Glomerular visceral epithelial cell (primary cell): ENCODE data around the gene PARP8.

Experiments
- DNase-seq: peaks from one replicate; pipeline ENCODE4 v3.0.0-alpha.2; 2016; ENCODE audit errors: extremely low spot score

The PARP8 gene

DNA sequence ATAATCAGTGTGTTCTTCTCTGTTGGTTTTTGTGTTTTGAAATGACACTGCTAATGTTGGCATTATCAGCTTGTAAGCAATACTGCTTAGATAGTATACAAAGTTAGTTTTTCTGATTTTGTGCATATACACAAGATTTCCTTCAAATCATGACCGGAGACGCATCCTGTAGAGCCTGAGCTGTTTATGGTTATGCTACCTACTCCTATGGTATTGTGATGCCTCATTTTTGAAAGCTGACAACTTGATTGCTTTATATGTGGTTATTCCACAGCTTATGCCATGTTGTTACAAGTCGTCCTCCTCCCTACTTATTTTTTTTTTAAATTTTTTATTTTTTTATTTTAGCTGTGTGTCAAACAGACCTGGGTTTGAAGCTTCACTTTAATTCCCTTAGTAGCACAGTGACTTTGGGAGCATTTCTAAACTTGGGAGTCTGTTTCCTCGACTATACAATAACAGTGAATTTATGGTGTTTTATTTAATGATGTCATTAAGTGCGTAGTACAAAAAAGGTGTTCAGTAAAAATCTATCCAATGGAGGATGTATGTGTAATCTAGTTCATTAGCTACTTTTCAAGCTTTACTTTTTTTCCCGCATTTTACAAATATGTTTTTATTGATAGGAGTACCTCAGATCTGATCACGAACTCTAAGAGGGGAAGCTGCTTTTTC, 59.5 kb downstream of the PARP8 start:
- DNase-seq, result no peak

GRCh38 chr5:50726475-50727148, 60.2 kb downstream of the PARP8 start:
- DNase-seq, result no peak

GRCh38 chr5:50727149-50727496, 60.7 kb downstream of the PARP8 start:
- peak; percentile 66 for DNase-seq

GRCh38 chr5:50727845-50728244, 61.4 kb downstream of the PARP8 start:
- no peak for DNase-seq

- no peak for DNase-seq
These were observed 63.9 kb downstream of the PARP8 start for GRCh38 chr5:50730336-50730735.

DNA sequence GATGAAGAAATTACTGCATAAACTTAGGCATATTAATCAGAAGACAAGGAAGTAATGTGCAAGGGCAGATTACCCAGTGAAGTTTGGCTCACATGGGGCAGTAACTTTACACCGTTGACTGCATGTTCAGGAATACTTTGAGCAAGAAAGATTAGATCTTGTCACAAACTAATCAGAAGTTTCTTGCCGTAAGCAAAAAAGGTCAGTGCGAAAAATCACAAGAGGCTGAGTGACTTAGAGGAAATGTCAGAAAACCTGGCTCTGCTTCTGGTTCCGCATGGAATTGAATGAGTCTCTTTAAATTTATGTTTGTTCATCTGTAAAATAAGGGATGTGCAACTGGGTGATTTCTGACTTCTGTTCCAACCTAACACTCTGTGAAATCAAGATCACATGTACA, 64.4 kb downstream of the PARP8 start:
- DNase-seq, result no peak

DNA sequence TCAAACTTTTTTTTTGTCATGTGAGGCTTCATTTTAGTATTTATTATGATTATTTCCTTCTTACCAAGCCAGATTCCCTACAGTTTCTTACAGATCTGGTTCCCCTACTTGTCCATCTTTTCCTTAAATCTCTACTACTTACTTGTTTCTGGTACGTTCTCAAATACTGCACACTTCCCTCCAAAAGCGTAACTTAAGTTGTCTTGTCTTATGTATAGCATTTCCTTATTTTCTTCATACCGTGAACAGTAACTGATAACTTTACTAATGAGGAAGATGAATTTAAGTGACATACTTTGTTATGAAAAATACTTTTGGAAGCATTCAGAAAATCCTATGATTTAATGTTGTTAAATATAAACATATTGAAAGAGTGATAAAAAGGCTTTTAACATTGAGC, 67.3 kb downstream of the PARP8 start:
- no peak for DNase-seq

DNA sequence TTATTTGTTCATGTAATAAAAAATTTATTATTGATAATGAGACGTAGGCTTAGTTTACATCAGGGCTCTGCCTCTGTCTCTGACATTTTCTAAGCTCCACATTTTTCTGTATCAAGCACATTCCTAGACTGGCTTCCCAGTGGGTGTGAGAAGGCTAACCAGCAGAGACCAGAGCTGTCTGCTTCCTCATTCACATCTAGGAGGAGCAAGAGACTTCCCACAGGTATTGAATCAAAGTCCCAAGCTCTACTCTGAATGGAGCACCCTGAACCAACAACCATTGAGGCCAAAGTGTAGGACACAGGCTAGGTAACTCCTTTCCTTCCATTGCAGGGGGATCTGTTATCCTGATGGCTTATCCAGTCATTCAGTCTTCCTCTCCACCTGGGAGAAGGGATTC, 72.4 kb downstream of the PARP8 start:
- DNase-seq, result no peak

DNA sequence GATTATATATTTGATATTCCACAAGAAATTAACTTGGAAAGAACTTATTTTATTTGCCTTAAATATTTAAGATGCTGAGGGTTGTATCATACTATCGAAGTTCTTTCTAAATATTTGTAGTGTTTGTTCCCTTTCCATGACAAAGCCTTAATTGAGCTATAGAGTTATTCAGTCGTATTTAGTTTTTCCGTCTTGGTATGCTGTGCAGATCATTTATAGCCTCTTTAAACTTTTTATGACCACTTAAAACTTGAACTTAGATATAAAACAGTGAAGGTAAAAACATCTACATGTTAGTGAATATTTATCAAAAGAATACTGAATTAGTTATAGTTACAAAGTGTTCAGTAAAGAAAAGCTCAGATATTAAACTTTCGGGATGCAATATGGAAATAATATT, 74.4 kb downstream of the PARP8 start:
- DNase-seq, result no peak

DNA sequence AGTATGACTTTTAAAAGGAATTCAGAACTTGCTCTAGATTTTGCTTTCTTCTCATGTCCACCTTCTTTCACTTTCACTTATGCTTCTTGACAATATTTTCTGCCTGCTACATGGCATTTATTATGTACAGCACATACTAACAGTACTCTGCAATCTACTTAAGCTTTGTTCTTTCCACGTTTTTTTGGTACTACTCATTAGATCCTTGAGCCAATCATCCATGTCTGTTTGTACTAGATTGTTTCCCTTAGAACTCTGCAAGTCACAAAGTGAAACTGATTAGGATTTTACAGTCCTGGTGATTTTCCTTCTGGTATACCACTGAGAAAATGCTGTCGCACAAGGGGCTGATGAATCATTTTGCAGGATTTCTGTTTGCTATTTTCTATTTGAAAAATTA, 78.3 kb downstream of the PARP8 start:
- DNase-seq, result peak; percentile 62

GRCh38 chr5:50745221-50745910, 78.9 kb downstream of the PARP8 start:
- no peak for DNase-seq

- no peak for DNase-seq
These were observed 82.7 kb downstream of the PARP8 start for GRCh38 chr5:50749181-50749580.

DNA sequence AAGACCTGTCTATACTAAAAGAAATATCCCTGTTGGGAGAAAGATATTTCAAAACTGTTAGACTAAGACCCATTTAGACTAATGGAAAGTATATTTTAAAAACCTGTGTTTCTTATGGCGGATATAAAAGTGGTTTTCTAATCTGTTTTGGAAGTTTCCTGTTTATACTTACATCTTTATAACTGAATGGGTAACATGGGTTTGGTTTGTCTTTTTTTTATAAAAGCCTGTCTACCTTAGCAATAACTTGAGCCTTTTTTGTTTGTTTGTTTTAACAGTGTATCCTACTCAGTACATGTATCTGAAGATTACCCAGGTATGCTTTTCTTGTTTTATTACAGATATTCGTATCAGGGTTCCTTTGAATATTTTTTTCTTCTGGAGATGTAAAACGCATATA, 83.4 kb downstream of the PARP8 start:
- no peak for DNase-seq

DNA sequence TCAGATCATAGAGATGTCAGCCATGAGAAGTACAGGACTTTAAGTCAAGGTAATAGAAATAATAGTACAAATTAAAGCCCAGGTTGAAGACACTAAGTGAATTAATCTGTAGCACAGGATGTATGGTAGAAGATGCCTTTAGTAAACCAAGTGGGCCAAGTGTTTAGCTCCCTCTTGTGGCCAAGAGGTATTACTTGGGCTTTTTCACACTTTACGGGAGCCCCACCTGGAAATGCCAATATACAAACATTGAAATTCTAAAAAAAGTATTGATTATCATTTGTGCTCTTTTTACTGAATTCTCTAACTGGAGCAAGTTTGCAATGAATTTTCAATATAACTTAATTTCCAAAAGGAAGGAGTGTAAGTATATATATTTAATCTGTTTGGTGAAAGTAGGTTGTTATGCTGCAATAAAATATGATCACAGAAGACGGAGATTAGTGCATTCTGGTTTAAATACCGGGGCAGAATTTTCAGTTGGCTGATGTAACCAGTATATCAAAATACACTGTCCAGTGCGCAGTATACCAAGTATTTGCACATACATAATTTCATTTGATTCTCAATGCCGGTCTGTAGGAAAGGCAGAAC, 84.7 kb downstream of the PARP8 start:
- peak; percentile 61 for DNase-seq

GRCh38 chr5:50752800-50753199, 86.4 kb downstream of the PARP8 start:
- no peak for DNase-seq

DNA sequence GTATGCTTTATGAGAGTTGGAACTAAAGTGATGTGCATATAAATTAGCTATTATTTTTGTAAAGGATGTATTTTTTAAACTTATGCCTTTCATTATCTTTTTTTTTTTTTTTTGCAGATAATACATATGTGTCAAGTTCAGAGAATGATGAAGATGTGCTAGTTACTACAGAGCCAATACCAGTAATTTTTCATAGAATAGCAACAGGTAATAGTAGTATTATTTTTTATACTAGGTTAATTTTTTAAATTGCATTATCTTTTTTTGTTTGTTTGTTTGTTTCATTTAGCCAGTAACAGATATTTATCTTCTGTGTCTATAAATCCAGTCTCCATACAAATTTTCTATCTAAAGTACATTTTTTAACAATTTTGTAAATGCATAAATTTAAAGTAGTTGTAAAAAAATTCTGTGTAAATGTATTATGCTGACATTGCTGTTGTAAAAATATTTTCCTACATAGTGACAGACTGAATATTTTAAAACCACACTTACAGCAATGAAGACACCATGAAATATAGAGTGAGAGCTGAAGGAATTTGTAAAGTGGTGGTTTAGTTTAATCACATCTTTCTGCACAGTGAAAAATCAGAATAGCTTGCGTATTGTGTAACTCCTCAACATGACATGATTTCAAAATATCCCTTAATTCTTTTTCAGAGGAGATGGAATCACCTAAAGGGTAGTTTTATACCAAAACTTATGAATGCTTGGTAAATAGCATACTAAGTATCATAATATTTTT, 93.3 kb downstream of the PARP8 start:
- no peak for DNase-seq

GRCh38 chr5:50763351-50763750, 96.9 kb downstream of the PARP8 start:
- DNase-seq, result no peak

GRCh38 chr5:50763846-50764245, 97.4 kb downstream of the PARP8 start:
- DNase-seq, result no peak

DNA sequence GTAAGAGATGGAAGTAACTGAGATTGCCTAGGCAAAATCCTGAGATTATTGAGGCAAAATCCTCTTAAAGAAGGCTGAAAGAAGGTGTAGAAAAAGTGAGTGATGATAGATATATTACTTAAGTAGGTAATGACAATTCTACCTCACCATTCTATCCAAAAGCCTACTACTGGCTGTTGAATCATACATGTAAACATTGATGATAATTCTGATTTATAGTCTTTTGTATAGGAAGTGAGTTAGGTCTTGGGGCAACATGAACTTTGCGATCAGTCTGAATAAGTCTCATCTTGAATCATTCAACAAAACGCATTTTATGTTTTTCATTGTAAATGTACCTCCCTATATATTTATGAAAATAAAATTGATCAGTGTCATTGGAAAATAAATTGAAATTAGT, 99.6 kb downstream of the PARP8 start:
- DNase-seq, result no peak

- DNase-seq, result no peak
These were observed 100.0 kb downstream of the PARP8 start for GRCh38 chr5:50766462-50766861.

GRCh38 chr5:50766967-50767366, 100.5 kb downstream of the PARP8 start:
- DNase-seq, result no peak

DNA sequence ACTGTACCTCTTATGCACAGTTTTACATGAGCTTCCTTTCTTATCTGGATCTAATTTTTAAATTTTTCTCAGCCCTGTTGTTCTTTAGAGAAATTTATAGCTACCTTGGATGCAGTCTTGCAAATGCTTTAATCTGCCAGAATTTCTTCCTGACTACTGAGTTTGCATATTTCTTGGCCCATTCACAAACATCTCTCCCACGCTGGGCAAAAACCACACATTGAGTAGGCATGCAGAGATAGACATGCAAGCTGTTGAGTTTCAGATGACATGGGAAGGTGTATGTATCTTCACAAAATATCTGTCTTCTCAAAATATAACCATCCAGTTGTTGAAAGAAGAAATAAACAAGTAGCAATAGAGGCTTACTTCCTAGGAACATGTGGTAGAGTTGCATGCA, 101.2 kb downstream of the PARP8 start:
- DNase-seq, result no peak
